ENCODE data around the gene CBARP. TPM values are rescaled to one million over a fixed set of nuclear protein-coding genes. Genes with fewer than 3 reads are reported as not detected.

Gene CBARP
- total and polyA plus RNA-seq, 8 donors, result 0.55 to 2.5 (median 1.3) TPM

DNA sequence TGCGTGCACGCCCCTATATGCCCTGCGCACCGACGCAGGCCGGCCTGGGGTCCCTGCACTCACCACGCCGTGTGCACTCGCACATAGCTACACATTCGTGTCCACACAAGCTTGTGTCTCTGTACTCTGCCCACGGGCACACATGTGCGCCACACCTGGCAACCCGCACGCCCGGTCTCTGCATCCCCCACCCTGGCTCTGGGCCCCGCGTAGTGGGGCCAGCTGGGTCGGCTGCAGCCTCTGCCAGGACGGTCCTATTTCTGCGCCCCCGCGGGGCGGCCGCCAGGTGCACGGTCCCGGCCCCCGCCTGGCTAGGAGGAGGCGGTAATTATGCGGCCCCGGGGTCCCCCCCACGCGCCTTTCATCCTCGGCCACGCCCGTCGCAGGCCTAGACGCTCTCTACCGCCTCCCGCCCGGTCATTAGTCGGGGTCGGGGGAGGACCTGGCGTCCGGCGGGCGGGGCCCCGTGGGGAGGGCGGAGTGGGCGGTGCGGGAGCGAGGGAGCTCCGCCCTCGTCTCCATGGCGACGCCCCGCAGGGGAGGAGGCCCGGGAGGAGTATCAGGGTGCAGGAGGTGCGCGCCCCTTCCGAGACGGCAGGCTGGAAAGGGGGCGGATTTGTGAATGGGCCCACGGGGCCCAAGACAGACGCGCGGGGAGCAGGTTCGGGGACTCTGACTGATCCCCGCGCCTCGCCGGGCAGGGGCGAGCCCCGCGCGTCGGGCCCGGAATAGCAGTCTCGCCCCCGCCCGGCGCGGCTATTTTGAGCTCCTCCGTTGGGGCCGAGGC, 28.5 kb upstream of the CBARP start:
- Histone ChIP-seq H3K27me3 (no peaks in the 10 kb centered on the region), H3K4me3 (peak overlapping the region; percentile 55 to 65), H3K4me1 (peaks cover 54 to 90% of the 10 kb centered on the region in 2 donors), H3K27ac (peak overlapping the region; percentile 79 to 99), H3K36me3 (peaks cover 0 to 9% of the 10 kb centered on the region in 2 donors), H3K9me3 (no peaks in the 10 kb centered on the region)
- ATAC-seq, result peak; percentile 62
- TF ChIP-seq, protein P1, sequence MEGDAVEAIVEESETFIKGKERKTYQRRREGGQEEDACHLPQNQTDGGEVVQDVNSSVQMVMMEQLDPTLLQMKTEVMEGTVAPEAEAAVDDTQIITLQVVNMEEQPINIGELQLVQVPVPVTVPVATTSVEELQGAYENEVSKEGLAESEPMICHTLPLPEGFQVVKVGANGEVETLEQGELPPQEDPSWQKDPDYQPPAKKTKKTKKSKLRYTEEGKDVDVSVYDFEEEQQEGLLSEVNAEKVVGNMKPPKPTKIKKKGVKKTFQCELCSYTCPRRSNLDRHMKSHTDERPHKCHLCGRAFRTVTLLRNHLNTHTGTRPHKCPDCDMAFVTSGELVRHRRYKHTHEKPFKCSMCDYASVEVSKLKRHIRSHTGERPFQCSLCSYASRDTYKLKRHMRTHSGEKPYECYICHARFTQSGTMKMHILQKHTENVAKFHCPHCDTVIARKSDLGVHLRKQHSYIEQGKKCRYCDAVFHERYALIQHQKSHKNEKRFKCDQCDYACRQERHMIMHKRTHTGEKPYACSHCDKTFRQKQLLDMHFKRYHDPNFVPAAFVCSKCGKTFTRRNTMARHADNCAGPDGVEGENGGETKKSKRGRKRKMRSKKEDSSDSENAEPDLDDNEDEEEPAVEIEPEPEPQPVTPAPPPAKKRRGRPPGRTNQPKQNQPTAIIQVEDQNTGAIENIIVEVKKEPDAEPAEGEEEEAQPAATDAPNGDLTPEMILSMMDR (IDR thresholded peaks at IDR 0.05), result no peak
- intact Hi-C loops (cut with DNase I), result no loop called here
- peak in 3 of 4 donors; percentile 71 to 99 (median 93) for DNase-seq

GRCh38 chr19:1265615-1266128, 27.9 kb upstream of the CBARP start:
- TF ChIP-seq, protein P1 (IDR thresholded peaks at IDR 0.05), result no peak
- Histone ChIP-seq H3K4me3 (peak overlapping the region in 1 of 2 donors; percentile 65), H3K27ac (peak overlapping the region; percentile 79 to 99), H3K36me3 (peaks cover 0 to 3% of the 10 kb centered on the region in 2 donors), H3K4me1 (peaks cover 49 to 89% of the 10 kb centered on the region in 2 donors), H3K27me3 (no peaks in the 10 kb centered on the region), H3K9me3 (no peaks in the 10 kb centered on the region)
- ATAC-seq (no peak), DNase-seq (no peak)
- intact Hi-C loops (cut with DNase I), result no loop called here

GRCh38 chr19:1264801-1265614, 27.2 kb upstream of the CBARP start:
- DNase-seq (peak in 1 of 4 donors; percentile 92), ATAC-seq (peak; percentile 3)
- H3K27ac ChIP-seq, result peak overlapping the region; percentile 79 to 99
- intact Hi-C loops (cut with DNase I), result no loop called here
- H3K27me3 ChIP-seq, result no peaks in the 10 kb centered on the region
- H3K4me1 ChIP-seq, result peaks cover 49 to 89% of the 10 kb centered on the region in 2 donors
- TF ChIP-seq, protein P1 (IDR thresholded peaks at IDR 0.05), result no peak
- peak overlapping the region in 1 of 2 donors; percentile 65 for H3K4me3 ChIP-seq
- H3K36me3 ChIP-seq, result no peaks in the 10 kb centered on the region
- no peaks in the 10 kb centered on the region for H3K9me3 ChIP-seq

DNA sequence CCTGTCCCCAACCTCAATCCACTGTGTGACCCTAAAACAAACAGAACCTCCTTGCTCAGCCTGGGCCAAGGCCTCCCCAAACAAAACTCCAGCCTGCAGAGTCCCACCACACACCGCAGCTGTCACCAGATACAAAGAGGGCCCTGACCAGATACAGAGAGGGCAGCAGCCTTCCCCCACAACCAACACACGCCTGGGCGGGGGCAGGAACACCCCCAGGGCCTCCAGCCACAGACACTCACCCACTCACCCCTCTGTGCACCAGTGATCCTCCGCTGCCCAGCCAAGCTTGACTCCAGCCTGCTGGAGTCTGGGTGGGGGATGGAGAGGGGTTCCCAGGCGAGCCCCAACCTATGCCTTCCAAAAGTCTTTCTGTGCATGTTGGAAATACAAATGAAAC, 25.4 kb upstream of the CBARP start:
- TF ChIP-seq, protein P1 (IDR thresholded peaks at IDR 0.05), result no peak
- no peaks in the 10 kb centered on the region for H3K27me3 ChIP-seq
- no peaks in the 10 kb centered on the region for H3K9me3 ChIP-seq
- ATAC-seq, result no peak
- peak overlapping the region in 1 of 2 donors; percentile 68 for H3K4me3 ChIP-seq
- no peak for DNase-seq
- intact Hi-C loops (cut with DNase I), result no loop called here
- H3K27ac ChIP-seq, result peak overlapping the region in 1 of 2 donors; percentile 99
- H3K36me3 ChIP-seq, result peaks cover 0 to 7% of the 10 kb centered on the region in 2 donors
- peaks cover 60 to 97% of the 10 kb centered on the region in 2 donors for H3K4me1 ChIP-seq

Data from left lung (tissue), 10 donors.